Activated naive CD4-positive, alpha-beta T cell treated with anti-CD3 and anti-CD28 coated beads, Interleukin-2, amount 50 U/mL, for 24 hours (primary cell): ENCODE results near the gene PDE1C.
"Not testable (repeated sequence)": the region's sequence is repeated elsewhere in the genome, so short reads cannot be mapped to it uniquely, and the experiment has no call there.

ENCODE experiments used
- H3K27ac Mint-ChIP-seq: one replicate; pipeline ENCODE4 v1.8.0; 2021; ENCODE audit warnings: mild to moderate bottlenecking, mixed read lengths
- H3K27me3 Mint-ChIP-seq: one replicate; pipeline ENCODE4 v1.8.0; 2021; ENCODE audit warnings: mixed read lengths
- H3K36me3 Mint-ChIP-seq: one replicate; pipeline ENCODE4 v1.8.0; 2021; ENCODE audit warnings: mixed read lengths
- H3K4me1 Mint-ChIP-seq: one replicate; pipeline ENCODE4 v1.8.0; 2021; ENCODE audit warnings: mixed read lengths
- H3K4me3 Mint-ChIP-seq: one replicate; pipeline ENCODE4 v1.8.0; 2021; ENCODE audit warnings: mild to moderate bottlenecking, mixed read lengths
- H3K9me3 Mint-ChIP-seq: one replicate; pipeline ENCODE4 v1.8.0; 2021; ENCODE audit warnings: mixed read lengths

PDE1C gene

GRCh38 chr7:31855530-31855929 is 214.7 kb downstream of the PDE1C start:
- H3K27ac Mint-ChIP-seq, result no peak overlapping the region
- H3K4me1 Mint-ChIP-seq, result no peaks in the 10 kb centered on the region
- H3K27me3 Mint-ChIP-seq, result no peaks in the 10 kb centered on the region
- H3K9me3 Mint-ChIP-seq, result no peaks in the 10 kb centered on the region
- no peak overlapping the region for H3K4me3 Mint-ChIP-seq
- no peaks in the 10 kb centered on the region for H3K36me3 Mint-ChIP-seq

- Mint-ChIP-seq H3K27ac (no peak overlapping the region), H3K9me3 (no peaks in the 10 kb centered on the region), H3K36me3 (no peaks in the 10 kb centered on the region), H3K27me3 (no peaks in the 10 kb centered on the region), H3K4me3 (no peak overlapping the region), H3K4me1 (no peaks in the 10 kb centered on the region)
These were observed 216.8 kb downstream of the PDE1C start for GRCh38 chr7:31853380-31853779.

GRCh38 chr7:31852462-31852861 is 217.7 kb downstream of the PDE1C start:
- H3K27ac Mint-ChIP-seq, result no peak overlapping the region
- no peaks in the 10 kb centered on the region for H3K27me3 Mint-ChIP-seq
- no peaks in the 10 kb centered on the region for H3K9me3 Mint-ChIP-seq
- H3K36me3 Mint-ChIP-seq, result no peaks in the 10 kb centered on the region
- no peaks in the 10 kb centered on the region for H3K4me1 Mint-ChIP-seq
- no peak overlapping the region for H3K4me3 Mint-ChIP-seq

DNA sequence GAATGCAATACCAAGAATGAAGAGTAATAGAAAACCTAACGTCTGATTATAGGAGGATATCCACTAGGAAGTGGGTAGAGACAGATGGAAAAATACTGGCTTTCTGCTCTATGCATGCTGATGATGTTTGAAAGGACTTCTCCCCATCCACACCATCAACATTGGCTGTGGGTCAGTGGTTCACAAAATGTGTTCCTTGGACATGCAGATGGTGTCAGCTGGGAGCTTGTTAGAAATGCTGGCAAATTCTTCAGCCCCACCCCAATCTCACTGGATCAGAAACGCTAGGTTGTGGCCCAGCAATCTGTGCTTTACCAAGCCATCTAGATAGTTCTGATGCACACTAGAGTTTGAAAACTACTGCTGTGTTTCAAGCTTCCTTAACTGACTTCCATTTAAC is 219.1 kb downstream of the PDE1C start:
- no peaks in the 10 kb centered on the region for H3K4me1 Mint-ChIP-seq
- no peaks in the 10 kb centered on the region for H3K36me3 Mint-ChIP-seq
- no peaks in the 10 kb centered on the region for H3K9me3 Mint-ChIP-seq
- no peak overlapping the region for H3K4me3 Mint-ChIP-seq
- H3K27ac Mint-ChIP-seq, result no peak overlapping the region
- no peaks in the 10 kb centered on the region for H3K27me3 Mint-ChIP-seq

GRCh38 chr7:31850601-31851000 is 219.6 kb downstream of the PDE1C start:
- H3K36me3 Mint-ChIP-seq, result no peaks in the 10 kb centered on the region
- H3K27ac Mint-ChIP-seq, result no peak overlapping the region
- no peaks in the 10 kb centered on the region for H3K27me3 Mint-ChIP-seq
- H3K9me3 Mint-ChIP-seq, result no peaks in the 10 kb centered on the region
- no peaks in the 10 kb centered on the region for H3K4me1 Mint-ChIP-seq
- H3K4me3 Mint-ChIP-seq, result no peak overlapping the region

DNA sequence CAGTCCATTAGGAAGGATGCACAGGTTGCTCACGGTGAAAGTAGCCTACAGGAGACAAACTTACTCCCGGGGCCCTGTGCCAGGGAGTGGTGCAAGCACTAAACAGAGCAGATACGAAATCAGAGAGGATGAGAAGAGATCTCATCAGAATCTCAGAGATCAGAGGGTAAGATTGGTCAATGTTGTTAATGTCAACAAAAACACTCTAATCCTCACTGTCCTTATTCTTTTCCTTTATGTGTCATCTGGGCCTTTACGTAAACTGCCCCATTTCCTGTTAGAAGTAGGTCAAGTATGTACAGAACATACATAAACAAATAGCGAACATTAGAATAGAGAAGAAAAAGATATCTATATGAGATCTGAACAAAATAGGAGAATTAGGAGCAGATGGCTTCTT is 220.1 kb downstream of the PDE1C start:
- Mint-ChIP-seq H3K4me1 (no peaks in the 10 kb centered on the region), H3K4me3 (no peak overlapping the region), H3K27me3 (no peaks in the 10 kb centered on the region), H3K36me3 (no peaks in the 10 kb centered on the region), H3K9me3 (no peaks in the 10 kb centered on the region), H3K27ac (no peak overlapping the region)

GRCh38 chr7:31835471-31835870 is 234.7 kb downstream of the PDE1C start:
- Mint-ChIP-seq H3K4me3 (no peak overlapping the region), H3K27me3 (no peaks in the 10 kb centered on the region), H3K27ac (no peak overlapping the region), H3K36me3 (no peaks in the 10 kb centered on the region), H3K9me3 (peaks cover 11% of the 10 kb centered on the region), H3K4me1 (no peaks in the 10 kb centered on the region)

DNA sequence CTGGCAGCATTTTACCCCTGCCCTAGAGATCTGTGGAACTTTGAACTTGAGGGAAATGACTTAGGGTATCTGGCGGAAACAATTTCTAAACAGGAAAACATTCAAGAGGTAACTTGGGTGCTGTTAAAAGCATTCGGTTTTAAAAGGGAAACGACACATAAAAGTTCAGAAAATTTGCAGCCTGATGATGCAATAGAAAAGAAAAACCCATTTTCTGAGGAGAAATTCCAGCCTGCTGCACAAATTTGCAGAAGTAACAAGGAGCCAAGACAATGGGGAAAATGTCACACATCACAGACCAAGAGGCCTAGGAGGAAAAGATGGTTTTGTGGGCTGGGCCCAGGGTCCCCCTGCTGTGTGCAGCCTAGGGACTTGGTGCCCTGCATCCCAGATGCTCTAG is 236.6 kb downstream of the PDE1C start:
- not testable (repeated sequence) for H3K4me1 Mint-ChIP-seq, H3K4me3 Mint-ChIP-seq, H3K36me3 Mint-ChIP-seq, H3K27ac Mint-ChIP-seq, H3K27me3 Mint-ChIP-seq
- H3K9me3 Mint-ChIP-seq, result peaks cover 11% of the 10 kb centered on the region

- Mint-ChIP-seq H3K36me3 (no peaks in the 10 kb centered on the region), H3K27me3 (no peaks in the 10 kb centered on the region), H3K9me3 (peaks cover 11% of the 10 kb centered on the region), H3K4me1 (no peaks in the 10 kb centered on the region), H3K4me3 (no peak overlapping the region), H3K27ac (no peak overlapping the region)
These were observed 241.7 kb downstream of the PDE1C start for GRCh38 chr7:31828520-31828919.

DNA sequence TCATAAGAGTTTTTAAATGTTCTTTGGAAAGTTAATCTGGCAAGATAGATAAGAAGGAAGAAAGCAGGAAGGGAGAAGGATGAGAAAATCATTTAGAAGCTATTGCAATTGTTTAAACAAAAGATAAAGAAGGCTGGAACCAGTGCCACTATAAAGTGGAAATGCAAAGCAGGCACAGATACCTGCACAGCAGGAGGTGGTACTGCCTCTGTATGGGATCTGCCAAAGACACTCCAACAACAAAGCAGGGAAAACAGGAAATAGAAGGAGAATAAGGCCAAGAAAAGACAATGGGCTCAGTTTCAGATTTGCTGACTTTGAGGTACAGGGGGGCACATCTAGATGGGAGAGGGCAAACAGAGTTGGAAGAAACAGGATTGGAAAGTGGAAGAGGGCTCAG is 244.6 kb downstream of the PDE1C start:
- Mint-ChIP-seq H3K4me1 (no peaks in the 10 kb centered on the region), H3K9me3 (peaks cover 5% of the 10 kb centered on the region), H3K4me3 (no peak overlapping the region), H3K27ac (no peak overlapping the region), H3K27me3 (no peaks in the 10 kb centered on the region), H3K36me3 (no peaks in the 10 kb centered on the region)

- Mint-ChIP-seq H3K4me1 (no peaks in the 10 kb centered on the region), H3K4me3 (no peak overlapping the region), H3K9me3 (peaks cover 4% of the 10 kb centered on the region), H3K27me3 (no peaks in the 10 kb centered on the region), H3K36me3 (no peaks in the 10 kb centered on the region), H3K27ac (no peak overlapping the region)
These were observed 251.2 kb downstream of the PDE1C start for GRCh38 chr7:31819031-31819430.

DNA sequence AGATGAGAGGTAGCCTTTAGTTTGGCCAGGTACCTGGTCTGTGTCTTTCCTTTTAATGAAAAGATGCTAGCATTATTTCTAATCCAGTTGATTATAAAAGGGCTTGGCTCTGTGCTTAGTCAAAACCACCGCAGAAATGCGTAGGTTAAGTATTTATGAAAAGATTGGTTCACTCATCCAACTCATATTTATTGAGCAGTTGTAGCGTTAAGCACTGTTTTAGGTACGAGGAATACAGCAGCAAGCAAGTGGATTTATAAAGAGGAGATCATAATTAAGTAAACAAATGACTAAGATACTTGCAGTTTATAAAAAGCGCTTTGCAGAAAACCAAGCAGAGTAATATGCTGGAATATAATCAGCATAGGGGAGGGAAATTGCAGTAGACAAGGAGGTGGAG is 253.4 kb downstream of the PDE1C start:
- Mint-ChIP-seq H3K36me3 (no peaks in the 10 kb centered on the region), H3K27me3 (no peaks in the 10 kb centered on the region), H3K27ac (no peak overlapping the region), H3K4me3 (no peak overlapping the region), H3K4me1 (no peaks in the 10 kb centered on the region), H3K9me3 (peaks cover 4% of the 10 kb centered on the region)

DNA sequence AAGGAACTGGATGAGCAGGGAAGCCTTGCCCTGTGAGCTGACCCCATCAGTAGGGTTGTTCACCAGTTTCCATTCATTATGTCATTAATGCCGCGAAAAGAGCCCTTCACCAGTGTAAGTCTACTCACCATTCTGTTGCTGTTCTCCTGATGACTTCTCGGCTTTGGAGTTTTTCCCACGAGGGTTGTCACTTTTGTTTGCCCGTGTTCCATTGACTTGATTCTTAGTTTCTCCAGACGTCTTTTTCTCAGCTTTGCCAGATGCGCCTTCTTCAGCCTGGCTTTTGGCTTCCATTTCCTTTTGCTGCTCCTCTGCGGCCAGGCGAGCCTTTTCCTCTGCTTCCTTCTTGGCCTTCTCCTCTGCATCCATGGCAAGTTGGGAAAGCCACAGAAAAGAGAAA is 254.4 kb downstream of the PDE1C start:
- Mint-ChIP-seq H3K27me3 (no peaks in the 10 kb centered on the region), H3K27ac (no peak overlapping the region), H3K9me3 (peaks cover 4% of the 10 kb centered on the region), H3K4me1 (no peaks in the 10 kb centered on the region), H3K36me3 (no peaks in the 10 kb centered on the region), H3K4me3 (no peak overlapping the region)

- no peaks in the 10 kb centered on the region for H3K36me3 Mint-ChIP-seq
- no peak overlapping the region for H3K27ac Mint-ChIP-seq
These were observed 256.0 kb downstream of the PDE1C start for GRCh38 chr7:31814187-31814586.

GRCh38 chr7:31811650-31812461 is 258.4 kb downstream of the PDE1C start:
- Mint-ChIP-seq H3K36me3 (no peaks in the 10 kb centered on the region), H3K4me3 (no peak overlapping the region), H3K4me1 (no peaks in the 10 kb centered on the region), H3K27me3 (no peaks in the 10 kb centered on the region), H3K27ac (no peak overlapping the region), H3K9me3 (no peaks in the 10 kb centered on the region)

More at GRCh38 chr7:31814187-31814586, 256.0 kb downstream of the PDE1C start:
- no peaks in the 10 kb centered on the region for H3K27me3 Mint-ChIP-seq
- H3K4me3 Mint-ChIP-seq, result no peak overlapping the region
- no peaks in the 10 kb centered on the region for H3K9me3 Mint-ChIP-seq
- H3K4me1 Mint-ChIP-seq, result no peaks in the 10 kb centered on the region

GRCh38 chr7:31805209-31805818 is 264.9 kb downstream of the PDE1C start:
- H3K4me1 Mint-ChIP-seq, result no peaks in the 10 kb centered on the region
- H3K27me3 Mint-ChIP-seq, result no peaks in the 10 kb centered on the region
- no peak overlapping the region for H3K27ac Mint-ChIP-seq
- H3K36me3 Mint-ChIP-seq, result no peaks in the 10 kb centered on the region
- peaks cover 20% of the 10 kb centered on the region for H3K9me3 Mint-ChIP-seq
- no peak overlapping the region for H3K4me3 Mint-ChIP-seq

- no peaks in the 10 kb centered on the region for H3K27me3 Mint-ChIP-seq
- H3K4me3 Mint-ChIP-seq, result no peak overlapping the region
- no peak overlapping the region for H3K27ac Mint-ChIP-seq
- H3K4me1 Mint-ChIP-seq, result no peaks in the 10 kb centered on the region
- no peaks in the 10 kb centered on the region for H3K36me3 Mint-ChIP-seq
- peaks cover 15% of the 10 kb centered on the region for H3K9me3 Mint-ChIP-seq
These were observed 273.8 kb downstream of the PDE1C start for GRCh38 chr7:31796375-31796774.
